H1 (cell line): ENCODE measurements around the gene PANX1. TPM values are rescaled to one million over a fixed set of nuclear protein-coding genes. Genes with fewer than 3 reads are reported as not detected.

Experiments used
- CTCF ChIA-PET: fragments of 300-600 bp; sonication (Branson Sonifier 250); formaldehyde crosslinking; loops from one replicate; lab custom pipeline; 2021; ENCODE audit not compliant: partially characterized antibody; lab: Charles Lee
- POLR2A ChIA-PET: fragments of 300-600 bp; sonication (Branson Sonifier 250); formaldehyde crosslinking; loops from one replicate; lab custom pipeline; 2021; ENCODE audit warnings: inconsistent platforms; ENCODE audit not compliant: partially characterized antibody; lab: Charles Lee
- DNase-seq, 2 experiments: peaks; one replicate each; pipeline versions ENCODE4 v3.0.0 to v3.0.0-alpha.2; 2010 to 2022; ENCODE audit warnings: low spot score in 2 of 2, low read depth in 1 of 2, mixed read lengths in 1 of 2
- FAIRE-seq: peaks from 2 replicates; lab custom pipeline; 2011; peaks lifted over from hg19 to GRCh38; lab: Jason Lieb, UNC
- H2AFZ ChIP-seq: 2 replicates; pipeline ENCODE4 v1.8.1; 2012; ENCODE audit warnings: low read length, inconsistent platforms
- H2AK5ac ChIP-seq: 2 replicates; pipeline ENCODE4 v1.6.1; 2013; ENCODE audit warnings: low read depth, low read length
- H2BK120ac ChIP-seq: replicated peaks from 2 replicates; pipeline ENCODE3; 2013; ENCODE audit warnings: low read depth, low read length, inconsistent platforms
- H2BK12ac ChIP-seq: 2 replicates; pipeline ENCODE4 v1.6.1; 2013; ENCODE audit warnings: low read depth, low read length
- H2BK15ac ChIP-seq: 2 replicates; pipeline ENCODE4 v1.6.1; 2013; ENCODE audit warnings: low read length
- H2BK20ac ChIP-seq: 2 replicates; pipeline ENCODE4 v1.6.1; 2013; ENCODE audit warnings: low read length
- H2BK5ac ChIP-seq: 2 replicates; pipeline ENCODE4 v1.6.1; 2013; ENCODE audit warnings: low read depth, low read length
- H3K14ac ChIP-seq: 2 replicates; pipeline ENCODE4 v1.6.1; 2013; ENCODE audit warnings: inconsistent platforms; ENCODE audit not compliant: insufficient read length
- H3K18ac ChIP-seq: 2 replicates; pipeline ENCODE4 v1.6.1; 2013; ENCODE audit warnings: low read length; ENCODE audit errors: extremely low read depth
- H3K23ac ChIP-seq: 2 replicates; pipeline ENCODE4 v1.6.1; 2013; ENCODE audit warnings: inconsistent platforms; ENCODE audit not compliant: insufficient read length
- H3K23me2 ChIP-seq: 2 replicates; pipeline ENCODE4 v1.6.1; 2013; ENCODE audit warnings: low read depth, low read length
- H3K27ac ChIP-seq: 2 replicates; pipeline ENCODE4 v1.6.1; 2011; ENCODE audit warnings: low read depth, low read length, inconsistent platforms
- H3K27me3 ChIP-seq, 4 experiments: replicated peaks in 1 of 4; 1 replicate in 1 of 4; 2 replicates in 3 of 4; pipeline versions ENCODE4 v1.6.1 to v1.8.1; 2011 to 2013; ENCODE audit warnings: low read length in 3 of 4, mild to moderate bottlenecking in 3 of 4, inconsistent platforms in 2 of 4, mixed read lengths in 2 of 4, moderate library complexity in 1 of 4; ENCODE audit not compliant: control insufficient read depth in 3 of 4, insufficient read depth in 3 of 4; ENCODE audit errors: extremely low read depth in 1 of 4
- H3K36me3 ChIP-seq, 4 experiments: 2 replicates each; pipeline versions ENCODE4 v1.6.1 to v1.8.1; 2011 to 2013; ENCODE audit warnings: mild to moderate bottlenecking in 4 of 4, low read length in 3 of 4, moderate library complexity in 2 of 4, control low read depth in 1 of 4, inconsistent platforms in 1 of 4; ENCODE audit not compliant: insufficient read depth in 4 of 4, control insufficient read depth in 2 of 4
- H3K4ac ChIP-seq: replicated peaks from 2 replicates; pipeline ENCODE3; 2013; ENCODE audit warnings: low read length, low read depth, mixed read lengths, inconsistent platforms; ENCODE audit not compliant: insufficient read length
- H3K4me1 ChIP-seq, 4 experiments: replicated peaks in 1 of 4; 1 replicate in 1 of 4; 2 replicates in 3 of 4; pipeline versions ENCODE4 v1.6.1 to v1.8.1; 2011 to 2013; ENCODE audit warnings: low read length in 3 of 4, inconsistent platforms in 2 of 4, mixed read lengths in 1 of 4; ENCODE audit not compliant: insufficient read depth in 4 of 4, control insufficient read depth in 3 of 4
- H3K4me2 ChIP-seq, 2 experiments: 2 replicates each; pipeline versions ENCODE4 v1.6.1 to v1.8.1; 2011 to 2013; ENCODE audit warnings: low read depth in 2 of 2, low read length in 2 of 2, control low read depth in 1 of 2, inconsistent platforms in 1 of 2, mild to moderate bottlenecking in 1 of 2; ENCODE audit not compliant: insufficient read depth in 1 of 2
- H3K4me3 ChIP-seq, 4 experiments: fragments of 200-600, 300-600 bp in 1 of 4; sonication (generic), shearing (Covaris generic), sonication (Bioruptor Twin) in 1 of 4; 2 replicates each; pipeline versions ENCODE4 v1.5.1 to v1.8.1; 2011 to 2016; ENCODE audit warnings: low read length in 4 of 4, low read depth in 3 of 4, control low read depth in 2 of 4, inconsistent platforms in 2 of 4, mild to moderate bottlenecking in 2 of 4, mixed read lengths in 1 of 4, moderate library complexity in 1 of 4; ENCODE audit not compliant: insufficient read depth in 2 of 4; ENCODE audit errors: extremely low read depth in 1 of 4
- H3K56ac ChIP-seq: replicated peaks from 2 replicates; pipeline ENCODE3; 2013; ENCODE audit warnings: low read depth, mild to moderate bottlenecking, mixed read lengths, low read length, inconsistent platforms; ENCODE audit not compliant: insufficient read length
- H3K79me1 ChIP-seq: 2 replicates; pipeline ENCODE4 v1.6.1; 2013; ENCODE audit warnings: low read depth, low read length, control low read depth
- H3K79me2 ChIP-seq, 2 experiments: 2 replicates each; pipeline versions ENCODE4 v1.6.1 to v1.8.1; 2012 to 2013; ENCODE audit warnings: low read length in 2 of 2, mild to moderate bottlenecking in 2 of 2, inconsistent platforms in 1 of 2; ENCODE audit not compliant: insufficient read depth in 2 of 2, control insufficient read depth in 1 of 2
- H3K9ac ChIP-seq, 4 experiments: replicated peaks in 1 of 4; 1 replicate in 1 of 4; 2 replicates in 3 of 4; pipeline versions ENCODE4 v1.6.1 to v1.8.1; 2011 to 2013; ENCODE audit warnings: low read depth in 3 of 4, low read length in 3 of 4, control low read depth in 2 of 4, mild to moderate bottlenecking in 2 of 4, moderate library complexity in 2 of 4, inconsistent platforms in 1 of 4; ENCODE audit errors: extremely low read depth in 1 of 4
- H3K9me3 ChIP-seq, 2 experiments: 2 replicates each; pipeline versions ENCODE4 v1.6.1 to v1.8.1; 2012 to 2013; ENCODE audit warnings: mild to moderate bottlenecking in 2 of 2, moderate library complexity in 2 of 2, control low read depth in 1 of 2, inconsistent platforms in 1 of 2, low read depth in 1 of 2, low read length in 1 of 2, mixed read lengths in 1 of 2; ENCODE audit not compliant: insufficient read depth in 2 of 2
- H4K20me1 ChIP-seq, 2 experiments: replicated peaks in 1 of 2; 2 replicates each; pipeline versions ENCODE3 to v1.8.1; 2011 to 2013; ENCODE audit warnings: inconsistent platforms in 2 of 2, low read length in 2 of 2, mild to moderate bottlenecking in 1 of 2; ENCODE audit not compliant: insufficient read depth in 2 of 2, control insufficient read depth in 1 of 2
- H4K5ac ChIP-seq: 2 replicates; pipeline ENCODE4 v1.6.1; 2013; ENCODE audit warnings: low read length, low read depth, mixed read lengths, inconsistent platforms; ENCODE audit not compliant: insufficient read length
- H4K8ac ChIP-seq: 2 replicates; pipeline ENCODE4 v1.8.0; 2013; ENCODE audit warnings: mild to moderate bottlenecking, moderate library complexity, low read length, inconsistent platforms; ENCODE audit not compliant: insufficient read depth; ENCODE audit errors: extremely low read depth
- H4K91ac ChIP-seq: replicated peaks from 2 replicates; pipeline ENCODE3; 2013; ENCODE audit warnings: low read length, mixed read lengths, inconsistent platforms; ENCODE audit not compliant: insufficient read length
- SRF ChIP-seq: IDR thresholded peaks from 2 replicates; pipeline ENCODE4 v1.6.1; 2011; ENCODE audit warnings: mild to moderate bottlenecking, low read depth, low read length, moderate library complexity
- WGBS, 2 experiments: shearing (Covaris generic) in 1 of 2; methylation state at CpG; one replicate each; pipeline versions ENCODE4 v1.1.6 to v1.1.7; 2013 to 2015; ENCODE audit warnings: low lambda C conversion rate in 2 of 2, mixed read lengths in 2 of 2, inconsistent platforms in 1 of 2, low coverage in 1 of 2, missing lambda C conversion rate in 1 of 2; ENCODE audit not compliant: insufficient replicate concordance in 2 of 2, insufficient coverage in 1 of 2, insufficient read length in 1 of 2; ENCODE audit errors: extremely low coverage in 1 of 2, missing lambda C conversion rate in 1 of 2; 5-methylcytosine and 5-hydroxymethylcytosine counted together
- polyA plus RNA-seq, 7 experiments: library from polyadenylated mRNA; depleted of rRNA in 3 of 7; stranded (reverse) in 5 of 7; unstranded in 2 of 7; fragments of >200 nt in 5 of 7; fragments of 200-250 nt in 2 of 7; gene quantifications; 1 replicate in 5 of 7; 2 replicates in 1 of 7; 4 replicates in 1 of 7; pipeline versions ENCODE4 v1.2.1 to v1.2.3, GENCODE V29; 2011 to 2013; ENCODE audit warnings: missing spikeins in 2 of 7, mixed read lengths in 2 of 7
- total RNA-seq: library from RNA; stranded (reverse); fragmentation: NEBNext Ultra II Directional; extraction: Animal tissue kit (Norgen Biotek cat#: 25700); gene quantifications from 2 replicates; pipeline ENCODE4 v1.2.1, GENCODE V29; 2021

Gene PANX1
- total and polyA plus RNA-seq, 2 of the 8 experiments (the other 6 are each of a cell fraction or from before 2014, with no cell fraction given) = 15.9 to 35.2 TPM

GRCh38 chr11:94184362-94184761 is 55.7 kb downstream of the PANX1 start:
- Histone ChIP-seq H3K79me1 (no peaks in the 10 kb centered on the region), H4K5ac (no peak overlapping the region), H3K14ac (no peak overlapping the region), H3K23me2 (no peaks in the 10 kb centered on the region), H4K91ac (no peak overlapping the region), H2BK15ac (no peak overlapping the region), H3K27me3 (peaks cover 0 to 1% (median 0%) of the 10 kb centered on the region in 4 experiments; a peak in 1 of 7 replicates), H3K4me3 (no peak overlapping the region), H3K4ac (no peak overlapping the region), H2AFZ (no peak overlapping the region), H4K20me1 (peaks cover 0 to 4% of the 10 kb centered on the region in 2 experiments), H3K9ac (no peak overlapping the region), H2BK120ac (no peak overlapping the region), H3K9me3 (no peaks in the 10 kb centered on the region), H3K36me3 (peaks cover 8 to 43% (median 24%) of the 10 kb centered on the region in 4 experiments), H3K23ac (no peak overlapping the region), H3K18ac (no peak overlapping the region), H4K8ac (no peak overlapping the region), H3K79me2 (peaks cover 0 to 13% of the 10 kb centered on the region in 2 experiments; a peak in 2 of 4 replicates), H2BK5ac (no peak overlapping the region), H2BK12ac (no peak overlapping the region), H3K56ac (no peak overlapping the region), H3K4me2 (no peak overlapping the region), H2AK5ac (no peak overlapping the region), H3K27ac (no peak overlapping the region), H3K4me1 (peaks cover 0 to 14% (median 9%) of the 10 kb centered on the region in 4 experiments; a peak in 5 of 7 replicates), H2BK20ac (no peak overlapping the region)
- WGBS, 2 experiments = 91% methylated on average over 1 of the region's 1 CpG; no CpG with 5 or more reads in 1 of the 2 experiments
- ChIA-PET CTCF (interaction anchor here (0.7 to 11.1 kb wide), 50 partner anchors 9 to 334 kb away, joined by 3 to 127 read pairs (median 6); partner anchors contain the start of gene GPR83), POLR2A (interaction anchor here (1.1 kb wide), 2 partner anchors 53 to 233 kb away, joined by 3 to 5 read pairs; no protein-coding TSS in a partner anchor)
- no peak for TF ChIP-seq SRF
- DNase-seq = no peak
- no peak for FAIRE-seq
